ENCODE results near the gene TNNI3K. TPM values are rescaled to one million over a fixed set of nuclear protein-coding genes. Genes with fewer than 3 reads are reported as not detected.

TNNI3K gene
- polyA plus RNA-seq, 1 of the 3 experiments (the other 2 are of a cell fraction), result 0.31 TPM

GRCh38 chr1:74316302-74316701 is 81.1 kb downstream of the TNNI3K start:
- no peaks in the 10 kb centered on the region for H3K4me1 ChIP-seq (ENCODE audit: control insufficient read depth in 1 of 2, insufficient read depth in 2 of 2, low read depth in 1 of 2, low read length in 1 of 2)
- TF ChIP-seq EP300 (IDR thresholded peaks at IDR 0.05; ENCODE audit: borderline replicate concordance in 1 of 2, low read depth in 1 of 2, low read length in 1 of 2) (no peak), MEF2A (IDR thresholded peaks at IDR 0.05; ENCODE audit: borderline replicate concordance, low read depth) (no peak), FOXJ3 (CRISPR knock-in tag; IDR thresholded peaks at IDR 0.05) (no peak), MAX (IDR thresholded peaks at IDR 0.05; ENCODE audit: low read depth) (no peak), RCOR1 (IDR thresholded peaks at IDR 0.05; ENCODE audit: low read length) (no peak), SIN3A (IDR thresholded peaks at IDR 0.05; ENCODE audit: borderline replicate concordance, low read depth, low read length) (no peak), NRF1 (IDR thresholded peaks at IDR 0.05; ENCODE audit: low read depth, low read length) (no peak), REST (IDR thresholded peaks at IDR 0.05; ENCODE audit: low read depth, low read length) (no peak), RAD21 (IDR thresholded peaks at IDR 0.05; ENCODE audit: low read length) (no peak), POLR2AphosphoS5 (IDR thresholded peaks at IDR 0.05; ENCODE audit: low read depth, low read length) (no peak), FOSL2 (IDR thresholded peaks at IDR 0.05; ENCODE audit: borderline replicate concordance, low read depth) (no peak), FOXM1 (IDR thresholded peaks at IDR 0.05; ENCODE audit: low read depth) (no peak), GATA2 (CRISPR knock-in tag; IDR thresholded peaks at IDR 0.05) (no peak)
- no peak overlapping the region for H3K4me3 ChIP-seq (ENCODE audit: low read depth in 2 of 2, low read length in 1 of 2)
- H3F3A ChIP-seq (replicated peaks; ENCODE audit: insufficient read depth), result no peaks in the 10 kb centered on the region
- DNase-seq, result no peak
- ChIA-PET POLR2A (no interaction called here), CTCF (interaction anchor here (1.2 kb wide), 1 partner anchor 19 kb away, joined by 3 read pairs; no protein-coding TSS in a partner anchor)
- H3K9ac ChIP-seq, result no peak overlapping the region
- H4K20me1 ChIP-seq (ENCODE audit: insufficient read depth), result no peaks in the 10 kb centered on the region
- H3K9me2 ChIP-seq, result no peaks in the 10 kb centered on the region
- H3K4me2 ChIP-seq, result no peak overlapping the region
- no peak overlapping the region for H2AFZ ChIP-seq (ENCODE audit: low read depth)
- H3K79me2 ChIP-seq (ENCODE audit: insufficient read depth), result no peaks in the 10 kb centered on the region
- H3K27me3 ChIP-seq (ENCODE audit: insufficient read depth), result no peaks in the 10 kb centered on the region
- H3K9me3 ChIP-seq, result no peaks in the 10 kb centered on the region
- no peaks in the 10 kb centered on the region for H3K36me3 ChIP-seq (replicated peaks in 1 of 2; ENCODE audit: control insufficient read depth in 1 of 2, insufficient read depth in 2 of 2, low read length in 1 of 2)
- WGBS (ENCODE audit: low lambda C conversion rate), result 66% methylated on average over 2 of the region's 2 CpGs
- H3K27ac ChIP-seq (ENCODE audit: low read depth in 2 of 2, low read length in 1 of 2), result no peak overlapping the region

- Histone ChIP-seq H2AFZ (ENCODE audit: low read depth) (no peak overlapping the region), H3F3A (replicated peaks; ENCODE audit: insufficient read depth) (no peaks in the 10 kb centered on the region), H3K9me3 (no peaks in the 10 kb centered on the region), H4K20me1 (ENCODE audit: insufficient read depth) (no peaks in the 10 kb centered on the region), H3K9me2 (no peaks in the 10 kb centered on the region), H3K4me3 (ENCODE audit: low read depth in 2 of 2, low read length in 1 of 2) (no peak overlapping the region), H3K4me1 (ENCODE audit: control insufficient read depth in 1 of 2, insufficient read depth in 2 of 2, low read depth in 1 of 2, low read length in 1 of 2) (no peaks in the 10 kb centered on the region), H3K4me2 (no peak overlapping the region), H3K27me3 (ENCODE audit: insufficient read depth) (no peaks in the 10 kb centered on the region), H3K79me2 (ENCODE audit: insufficient read depth) (no peaks in the 10 kb centered on the region), H3K36me3 (replicated peaks in 1 of 2; ENCODE audit: control insufficient read depth in 1 of 2, insufficient read depth in 2 of 2, low read length in 1 of 2) (no peaks in the 10 kb centered on the region), H3K27ac (ENCODE audit: low read depth in 2 of 2, low read length in 1 of 2) (no peak overlapping the region), H3K9ac (no peak overlapping the region)
- ChIA-PET CTCF (no interaction called here), POLR2A (no interaction called here)
- TF ChIP-seq JUND (IDR thresholded peaks at IDR 0.05) (no peak), YY1 (IDR thresholded peaks at IDR 0.05; ENCODE audit: low read depth) (no peak), EP300 (IDR thresholded peaks at IDR 0.05; ENCODE audit: borderline replicate concordance in 1 of 2, low read depth in 1 of 2, low read length in 1 of 2) (no peak)
- DNase-seq, result no peak
- WGBS (ENCODE audit: low lambda C conversion rate), result 56% methylated on average over 3 of the region's 3 CpGs
These were observed 82.5 kb downstream of the TNNI3K start for GRCh38 chr1:74317663-74318062.

All from SK-N-SH (cell line).